ENCODE results near the gene CLEC16A. TPM values are rescaled to one million over a fixed set of nuclear protein-coding genes. Genes with fewer than 3 reads are reported as not detected.

The CLEC16A gene, protein sequence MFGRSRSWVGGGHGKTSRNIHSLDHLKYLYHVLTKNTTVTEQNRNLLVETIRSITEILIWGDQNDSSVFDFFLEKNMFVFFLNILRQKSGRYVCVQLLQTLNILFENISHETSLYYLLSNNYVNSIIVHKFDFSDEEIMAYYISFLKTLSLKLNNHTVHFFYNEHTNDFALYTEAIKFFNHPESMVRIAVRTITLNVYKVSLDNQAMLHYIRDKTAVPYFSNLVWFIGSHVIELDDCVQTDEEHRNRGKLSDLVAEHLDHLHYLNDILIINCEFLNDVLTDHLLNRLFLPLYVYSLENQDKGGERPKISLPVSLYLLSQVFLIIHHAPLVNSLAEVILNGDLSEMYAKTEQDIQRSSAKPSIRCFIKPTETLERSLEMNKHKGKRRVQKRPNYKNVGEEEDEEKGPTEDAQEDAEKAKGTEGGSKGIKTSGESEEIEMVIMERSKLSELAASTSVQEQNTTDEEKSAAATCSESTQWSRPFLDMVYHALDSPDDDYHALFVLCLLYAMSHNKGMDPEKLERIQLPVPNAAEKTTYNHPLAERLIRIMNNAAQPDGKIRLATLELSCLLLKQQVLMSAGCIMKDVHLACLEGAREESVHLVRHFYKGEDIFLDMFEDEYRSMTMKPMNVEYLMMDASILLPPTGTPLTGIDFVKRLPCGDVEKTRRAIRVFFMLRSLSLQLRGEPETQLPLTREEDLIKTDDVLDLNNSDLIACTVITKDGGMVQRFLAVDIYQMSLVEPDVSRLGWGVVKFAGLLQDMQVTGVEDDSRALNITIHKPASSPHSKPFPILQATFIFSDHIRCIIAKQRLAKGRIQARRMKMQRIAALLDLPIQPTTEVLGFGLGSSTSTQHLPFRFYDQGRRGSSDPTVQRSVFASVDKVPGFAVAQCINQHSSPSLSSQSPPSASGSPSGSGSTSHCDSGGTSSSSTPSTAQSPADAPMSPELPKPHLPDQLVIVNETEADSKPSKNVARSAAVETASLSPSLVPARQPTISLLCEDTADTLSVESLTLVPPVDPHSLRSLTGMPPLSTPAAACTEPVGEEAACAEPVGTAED
- 10 to 100 TPM; 32.6 to 34.9 TPM for total RNA-seq

- ChIA-PET POLR2A (interaction anchor here (1.3 kb wide), 1 partner anchor 307 kb away, joined by 3 read pairs; no protein-coding TSS in a partner anchor), CTCF (interaction anchor here (1.0 to 2.2 kb wide), 3 partner anchors 9 to 27 kb away, joined by 3 to 13 read pairs (median 8); no protein-coding TSS in a partner anchor)
Measured at GRCh38 chr16:10944249-10945064, at the start of gene CLEC16A. TSS of gene CLEC16A (plus strand) at chr16:10944564. CDS start at chr16:10944718, 154 bp downstream.

DNA sequence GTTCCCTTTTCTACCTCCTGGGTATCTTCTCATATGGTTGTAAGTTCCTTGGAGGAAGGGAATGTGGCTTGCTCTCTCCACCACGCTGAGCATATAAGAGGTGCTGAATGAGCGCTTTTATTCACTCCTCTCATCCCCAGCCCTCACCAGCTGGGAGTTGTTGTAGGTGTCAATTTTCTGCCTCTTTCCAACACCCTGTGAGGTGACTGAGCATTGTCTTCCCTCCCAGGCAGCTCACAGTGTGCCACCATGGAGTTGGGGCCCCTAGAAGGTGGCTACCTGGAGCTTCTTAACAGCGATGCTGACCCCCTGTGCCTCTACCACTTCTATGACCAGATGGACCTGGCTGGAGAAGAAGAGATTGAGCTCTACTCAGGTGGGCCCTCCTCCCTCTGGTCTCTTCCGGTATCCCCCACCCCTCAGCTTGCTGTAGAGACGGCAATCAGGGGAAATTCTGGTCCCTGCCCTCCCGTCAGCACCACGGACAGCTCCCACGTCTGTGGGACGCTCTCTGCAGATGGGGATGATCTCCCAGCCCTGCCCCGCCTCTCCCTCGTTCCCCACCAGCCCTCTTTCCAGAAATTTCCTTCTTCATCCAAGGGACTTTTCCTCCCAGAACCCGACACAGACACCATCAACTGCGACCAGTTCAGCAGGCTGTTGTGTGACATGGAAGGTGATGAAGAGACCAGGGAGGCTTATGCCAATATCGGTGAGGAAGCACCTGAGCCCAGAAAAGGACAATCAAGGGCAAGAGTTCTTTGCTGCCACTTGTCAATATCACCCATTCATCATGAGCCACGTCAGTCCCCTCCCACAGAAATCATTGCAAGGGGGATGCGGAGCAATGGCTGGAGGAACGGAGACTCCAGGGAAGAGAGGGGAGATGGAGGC, 49.1 kb upstream of the CLEC16A start:
- ChIA-PET CTCF (interaction anchor here (0.8 kb wide), 2 partner anchors 18 to 23 kb away, joined by 3 read pairs; partner anchors contain the start of gene CIITA), POLR2A (no interaction called here)

DNA sequence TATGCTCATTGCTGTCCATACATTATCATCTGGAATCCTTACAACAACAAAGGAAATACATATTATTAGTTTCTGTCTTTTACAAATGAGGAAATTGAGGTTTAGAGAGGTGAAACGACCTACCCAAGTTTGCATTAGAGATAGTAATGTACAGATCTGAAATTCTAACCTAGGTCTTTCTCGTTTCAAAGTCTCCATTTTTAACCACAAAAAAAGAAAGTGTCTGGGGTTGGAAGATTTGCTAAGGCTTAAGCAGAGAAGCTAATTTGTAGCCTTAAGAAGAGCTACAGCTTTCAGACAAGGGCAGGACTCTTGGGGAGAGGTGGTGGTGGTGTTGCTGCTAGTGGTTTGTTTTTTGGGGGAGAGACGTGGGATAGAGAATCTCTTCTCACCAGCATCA, 48.2 kb upstream of the CLEC16A start:
- ChIA-PET POLR2A (no interaction called here), CTCF (no interaction called here)

DNA sequence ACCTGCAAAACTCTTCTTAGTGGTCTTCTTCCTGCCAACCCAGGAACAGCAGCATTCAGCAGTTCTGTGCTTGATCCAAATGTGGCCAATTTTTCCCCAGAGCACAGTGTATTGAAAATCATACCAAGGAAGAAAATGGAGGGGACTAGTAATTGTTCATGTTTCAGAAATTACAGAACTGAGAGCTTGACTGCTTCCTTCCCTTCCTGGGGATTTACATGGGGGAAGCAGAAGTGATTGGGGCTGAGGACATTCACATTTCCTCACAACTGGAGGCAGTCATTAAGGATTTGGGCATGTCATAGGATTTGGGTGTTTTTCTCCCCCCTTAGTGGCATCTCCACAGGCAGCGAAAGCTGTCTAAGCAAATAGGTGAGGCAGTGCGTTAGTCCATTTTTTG, 47.6 kb upstream of the CLEC16A start:
- CTCF ChIA-PET, result no interaction called here

GRCh38 chr16:10897134-10897533, 47.2 kb upstream of the CLEC16A start:
- CTCF ChIA-PET, result no interaction called here
- POLR2A ChIA-PET, result no interaction called here

More for the DNA sequence above, 47.6 kb upstream of the CLEC16A start:
- POLR2A ChIA-PET, result no interaction called here

GRCh38 chr16:10902999-10903398, 41.4 kb upstream of the CLEC16A start:
- CTCF ChIA-PET, result interaction anchor here (1.7 kb wide), 1 partner anchor 15 kb away, joined by 4 read pairs; no protein-coding TSS in a partner anchor
- POLR2A ChIA-PET, result no interaction called here

DNA sequence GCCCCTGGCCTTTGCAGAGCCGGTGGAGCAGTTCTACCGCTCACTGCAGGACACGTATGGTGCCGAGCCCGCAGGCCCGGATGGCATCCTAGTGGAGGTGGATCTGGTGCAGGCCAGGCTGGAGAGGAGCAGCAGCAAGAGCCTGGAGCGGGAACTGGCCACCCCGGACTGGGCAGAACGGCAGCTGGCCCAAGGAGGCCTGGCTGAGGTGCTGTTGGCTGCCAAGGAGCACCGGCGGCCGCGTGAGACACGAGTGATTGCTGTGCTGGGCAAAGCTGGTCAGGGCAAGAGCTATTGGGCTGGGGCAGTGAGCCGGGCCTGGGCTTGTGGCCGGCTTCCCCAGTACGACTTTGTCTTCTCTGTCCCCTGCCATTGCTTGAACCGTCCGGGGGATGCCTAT, 37.9 kb upstream of the CLEC16A start:
- POLR2A ChIA-PET, result no interaction called here
- CTCF ChIA-PET, result interaction anchor here (1.5 kb wide), 1 partner anchor 12 kb away, joined by 4 read pairs; no protein-coding TSS in a partner anchor

DNA sequence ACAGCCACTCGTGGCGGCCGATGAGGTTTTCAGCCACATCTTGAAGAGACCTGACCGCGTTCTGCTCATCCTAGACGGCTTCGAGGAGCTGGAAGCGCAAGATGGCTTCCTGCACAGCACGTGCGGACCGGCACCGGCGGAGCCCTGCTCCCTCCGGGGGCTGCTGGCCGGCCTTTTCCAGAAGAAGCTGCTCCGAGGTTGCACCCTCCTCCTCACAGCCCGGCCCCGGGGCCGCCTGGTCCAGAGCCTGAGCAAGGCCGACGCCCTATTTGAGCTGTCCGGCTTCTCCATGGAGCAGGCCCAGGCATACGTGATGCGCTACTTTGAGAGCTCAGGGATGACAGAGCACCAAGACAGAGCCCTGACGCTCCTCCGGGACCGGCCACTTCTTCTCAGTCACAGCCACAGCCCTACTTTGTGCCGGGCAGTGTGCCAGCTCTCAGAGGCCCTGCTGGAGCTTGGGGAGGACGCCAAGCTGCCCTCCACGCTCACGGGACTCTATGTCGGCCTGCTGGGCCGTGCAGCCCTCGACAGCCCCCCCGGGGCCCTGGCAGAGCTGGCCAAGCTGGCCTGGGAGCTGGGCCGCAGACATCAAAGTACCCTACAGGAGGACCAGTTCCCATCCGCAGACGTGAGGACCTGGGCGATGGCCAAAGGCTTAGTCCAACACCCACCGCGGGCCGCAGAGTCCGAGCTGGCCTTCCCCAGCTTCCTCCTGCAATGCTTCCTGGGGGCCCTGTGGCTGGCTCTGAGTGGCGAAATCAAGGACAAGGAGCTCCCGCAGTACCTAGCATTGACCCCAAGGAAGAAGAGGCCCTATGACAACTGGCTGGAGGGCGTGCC, 37.2 kb upstream of the CLEC16A start:
- CTCF ChIA-PET, result interaction anchor here (1.1 to 2.4 kb wide), 2 partner anchors 11 to 16 kb away, joined by 3 to 8 read pairs; no protein-coding TSS in a partner anchor
- POLR2A ChIA-PET, result no interaction called here

- ChIA-PET CTCF (interaction anchor here (1.1 to 2.4 kb wide), 2 partner anchors 11 to 17 kb away, joined by 3 to 8 read pairs; no protein-coding TSS in a partner anchor), POLR2A (no interaction called here)
Measured at GRCh38 chr16:10907757-10908045, 36.7 kb upstream of the CLEC16A start.

DNA sequence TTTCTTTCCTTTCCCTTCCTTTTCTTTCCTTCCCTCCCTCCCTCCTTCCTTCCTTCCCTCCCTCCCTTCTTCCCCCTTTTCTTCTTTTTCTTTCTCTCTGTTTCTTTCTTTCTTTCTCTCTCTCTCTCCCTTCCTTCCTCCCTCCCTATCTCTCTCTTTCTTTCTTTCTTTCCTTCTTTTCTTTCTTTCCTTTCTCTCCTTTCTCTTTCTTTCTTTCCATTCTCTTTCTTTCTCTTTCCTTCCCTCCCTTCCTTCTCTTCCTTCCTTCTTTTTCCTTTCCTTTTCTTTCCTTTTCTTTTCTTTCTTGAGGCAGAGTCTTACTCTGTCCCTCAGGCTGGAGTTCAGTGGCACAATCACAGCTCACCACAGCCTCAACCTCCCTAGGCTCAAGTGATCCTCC, 33.1 kb upstream of the CLEC16A start:
- ChIA-PET POLR2A (no interaction called here), CTCF (interaction anchor here (0.5 kb wide), 1 partner anchor 957 kb away, joined by 3 read pairs; no protein-coding TSS in a partner anchor)

- ChIA-PET CTCF (interaction anchor here (2.6 kb wide), 1 partner anchor 172 kb away, joined by 11 read pairs; the partner anchor contains the start of gene NUBP1), POLR2A (interaction anchor here (1.3 kb wide), 1 partner anchor 172 kb away, joined by 4 read pairs; no protein-coding TSS in a partner anchor)
Measured at GRCh38 chr16:10916534-10916933, 27.8 kb upstream of the CLEC16A start.

DNA sequence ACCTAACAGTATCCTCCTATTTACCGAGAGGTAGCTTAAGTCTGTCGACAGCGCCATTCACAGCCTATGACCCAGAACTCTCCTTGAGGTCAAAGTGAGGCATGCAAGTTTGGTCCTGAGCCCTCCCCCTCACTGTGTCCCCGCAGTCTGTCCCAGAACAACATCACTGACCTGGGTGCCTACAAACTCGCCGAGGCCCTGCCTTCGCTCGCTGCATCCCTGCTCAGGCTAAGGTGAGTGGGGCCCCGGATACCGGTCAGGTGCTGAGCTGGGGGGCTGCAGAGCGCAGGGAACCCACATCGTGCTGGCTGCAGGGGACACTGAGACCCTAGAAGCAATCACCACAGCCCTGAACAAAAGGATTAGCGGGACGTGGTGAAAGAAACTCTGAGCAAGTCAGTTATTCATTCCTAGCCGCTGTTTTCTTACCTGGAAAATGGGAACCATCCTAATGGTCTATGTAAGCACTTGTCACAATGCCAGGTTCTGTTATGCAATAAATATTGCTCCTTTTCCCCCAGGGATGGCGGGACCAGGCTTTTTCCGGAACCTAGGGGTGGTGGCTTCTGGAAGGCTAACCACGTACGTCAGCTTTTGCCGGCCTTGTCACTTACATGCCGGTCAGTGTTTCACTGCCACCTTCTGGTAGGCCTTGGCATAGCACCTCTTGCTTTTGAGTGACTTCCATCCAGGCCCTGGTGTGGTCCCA, 25.9 kb upstream of the CLEC16A start:
- ChIA-PET CTCF (interaction anchor here (0.5 to 2.6 kb wide), 26 partner anchors 8 to 404 kb away, joined by 3 to 16 read pairs (median 4); partner anchors contain the start of gene NUBP1), POLR2A (interaction anchor here (0.5 to 1.7 kb wide), 2 partner anchors 14 to 174 kb away, joined by 4 to 7 read pairs; no protein-coding TSS in a partner anchor)

DNA sequence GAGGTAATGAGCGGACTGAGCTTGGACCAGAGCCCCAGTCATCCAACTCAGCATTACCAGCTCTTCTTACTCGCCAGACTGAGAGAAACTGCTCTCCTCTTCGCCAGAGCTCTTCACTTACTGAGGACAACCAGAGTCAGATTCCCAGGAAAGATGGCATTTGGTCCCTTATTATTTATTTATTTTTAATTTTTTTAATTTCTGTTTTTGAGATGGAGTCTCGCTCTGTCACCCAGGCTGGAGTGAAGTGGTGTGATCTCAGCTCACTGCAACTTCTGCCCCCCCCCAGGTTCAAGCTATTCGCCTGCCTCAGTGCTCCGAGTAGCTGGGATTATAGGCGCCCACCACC, 25.4 kb upstream of the CLEC16A start:
- POLR2A ChIA-PET, result interaction anchor here (0.5 to 1.7 kb wide), 2 partner anchors 13 to 175 kb away, joined by 4 to 7 read pairs; no protein-coding TSS in a partner anchor
- CTCF ChIA-PET, result interaction anchor here (0.7 to 2.6 kb wide), 24 partner anchors 8 to 405 kb away, joined by 3 to 16 read pairs (median 4); partner anchors contain the start of gene NUBP1

DNA sequence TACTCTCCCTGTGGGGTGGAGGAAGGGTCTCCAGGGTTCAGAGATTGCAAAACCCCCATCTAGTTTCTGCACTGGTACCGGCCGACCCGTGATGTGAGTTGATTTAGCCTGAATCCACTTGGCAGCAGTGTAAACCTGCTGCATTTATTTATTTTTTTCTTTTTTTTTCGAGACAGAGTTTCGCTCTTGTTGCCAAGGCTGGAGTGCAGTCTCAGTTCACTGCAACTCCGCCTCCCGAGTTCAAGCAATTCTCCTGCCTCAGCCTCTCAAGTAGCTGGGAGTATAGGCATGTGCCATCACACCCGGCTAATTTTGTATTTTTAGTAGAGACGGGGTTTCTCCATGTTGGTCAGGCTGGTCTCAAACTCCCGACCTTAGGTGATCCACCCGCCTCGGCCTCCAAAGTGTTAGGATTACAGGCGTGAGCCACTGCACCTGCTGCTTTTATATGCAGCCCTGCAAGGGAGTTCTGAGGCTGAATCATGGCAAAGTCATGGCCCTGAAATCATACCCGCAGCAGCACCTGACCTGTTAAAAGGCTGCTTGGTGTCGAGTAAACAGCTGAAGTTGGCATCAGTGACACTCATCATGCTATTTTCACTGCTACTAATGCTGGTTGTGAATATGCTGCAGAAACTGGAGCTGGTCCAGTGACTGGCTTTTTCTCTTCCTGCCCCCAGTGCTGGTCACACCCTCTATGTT, 23.5 kb upstream of the CLEC16A start:
- ChIA-PET POLR2A (no interaction called here), CTCF (no interaction called here)

DNA sequence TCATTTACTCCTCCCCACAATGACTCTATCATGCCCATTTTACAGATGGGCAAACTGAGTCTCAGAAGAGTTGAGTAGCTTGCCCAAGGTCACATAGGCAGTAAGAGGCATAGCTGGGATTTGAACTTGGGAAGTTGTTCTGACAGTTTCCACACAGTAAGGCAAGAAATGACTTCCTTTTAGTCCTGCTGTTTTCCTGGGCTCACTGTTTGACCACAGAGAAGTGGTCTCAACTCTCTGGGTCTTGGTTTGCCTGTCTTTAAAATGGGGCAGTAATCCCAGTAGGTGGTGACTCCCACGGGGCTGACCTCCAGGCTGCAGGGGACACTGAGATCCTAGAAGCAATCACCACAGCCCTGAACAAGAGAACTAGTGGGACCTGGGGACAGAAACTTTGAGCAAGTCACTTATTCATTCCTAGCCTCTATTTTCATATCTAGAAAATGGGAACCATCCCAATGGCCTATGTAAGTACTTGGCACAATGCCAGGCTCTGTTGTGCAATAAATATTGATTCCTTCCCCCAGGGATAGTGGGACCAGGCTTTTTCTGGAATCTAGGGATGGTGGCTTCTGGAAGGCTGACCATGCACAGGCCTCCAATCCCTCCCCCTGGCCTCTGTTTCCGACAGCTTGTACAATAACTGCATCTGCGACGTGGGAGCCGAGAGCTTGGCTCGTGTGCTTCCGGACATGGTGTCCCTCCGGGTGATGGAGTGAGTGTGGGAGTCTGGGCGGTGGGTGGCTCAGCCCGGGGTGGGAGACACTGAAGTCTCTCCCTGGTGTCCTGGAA, 22.6 kb upstream of the CLEC16A start:
- POLR2A ChIA-PET, result interaction anchor here (0.5 kb wide), 1 partner anchor 642 kb away, joined by 3 read pairs; no protein-coding TSS in a partner anchor
- CTCF ChIA-PET, result interaction anchor here (0.6 kb wide), 1 partner anchor 173 kb away, joined by 3 read pairs; no protein-coding TSS in a partner anchor

Data from activated CD8-positive, alpha-beta memory T cell treated with anti-CD3 and anti-CD28 coated beads for 36 hours (primary cell).